Gastrocnemius medialis (tissue), 4 donors: ENCODE results near the gene CDC42BPG. TPM values are rescaled to one million over a fixed set of nuclear protein-coding genes. Genes with fewer than 3 reads are reported as not detected.

Experiments
- ATAC-seq, 2 donors: fragments of 150-250 bp; one replicate each; pipeline ENCODE4 v1.9.1; 2016
- DNase-seq, 2 donors: peaks; one replicate each; pipeline ENCODE4 v3.0.0-alpha.2; 2019
- H3K27ac ChIP-seq, 4 donors: fragments of 200-600 bp; sonication (generic); 1 replicate in 1 of 4; 2 replicates in 3 of 4; pipeline ENCODE4 v1.5.1; 2016 to 2018; ENCODE audit warnings: mild to moderate bottlenecking in 2 of 4, moderate library complexity in 1 of 4
- H3K27me3 ChIP-seq, 3 donors: fragments of 200-600 bp; sonication (generic) in 2 of 3; 1 replicate in 1 of 3; 2 replicates in 2 of 3; pipeline versions ENCODE4 v1.5.1 to v1.6.0; 2016 to 2019; ENCODE audit warnings: mild to moderate bottlenecking in 1 of 3, moderate library complexity in 1 of 3
- H3K36me3 ChIP-seq, 2 donors: fragments of 200-600 bp; sonication (generic) in 1 of 2; one replicate each; pipeline ENCODE4 v1.5.1; 2017 to 2018
- H3K4me1 ChIP-seq, 2 donors: fragments of 200-600 bp; sonication (generic) in 1 of 2; one replicate each; pipeline ENCODE4 v1.5.1; 2016 to 2017; ENCODE audit warnings: mild to moderate bottlenecking in 2 of 2
- H3K4me3 ChIP-seq, 4 donors: fragments of 200-600 bp; sonication (generic) in 3 of 4; 1 replicate in 1 of 4; 2 replicates in 3 of 4; pipeline ENCODE4 v1.5.1; 2016 to 2019; ENCODE audit warnings: mild to moderate bottlenecking in 2 of 4
- H3K9me3 ChIP-seq, 3 donors: fragments of 200-600 bp; sonication (generic) in 2 of 3; 1 replicate in 1 of 3; 2 replicates in 2 of 3; pipeline ENCODE4 v1.5.1; 2016 to 2019
- POLR2A ChIP-seq, 2 donors: fragments of 450-650 bp; IDR thresholded peaks; one replicate each; pipeline ENCODE4 v1.6.1; 2017; ENCODE audit warnings: antibody characterized with exemption in 2 of 2, mild to moderate bottlenecking in 2 of 2, moderate library complexity in 2 of 2
- in situ Hi-C, 4 donors: fragments of 200-750 bp; cut with MboI; loops; one replicate each; pipeline versions ENCODE4 v1.15.0 to v1.8.0; 2017; ENCODE audit warnings: low sequenced_read_pairs in 4 of 4
- intact Hi-C: fragments of 100-400 bp; cut with DNase I; formaldehyde crosslinking; loops from one replicate; pipeline ENCODE4 v1.15.1; 2023; ENCODE audit warnings: low total_unique reads
- total RNA-seq, 4 donors: library from RNA; depleted of rRNA; stranded (reverse); fragments of >200 nt; gene quantifications; one replicate each; pipeline versions ENCODE4 v1.1.0 to v1.2.3, GENCODE V29; 2016
- TF ChIP-seq, protein P1 (sequence below), 5 experiments: fragments of 450-650 bp in 3 of 5; fragments of 200-600 bp in 2 of 5; sonication (generic) in 2 of 5; IDR thresholded peaks in 4 of 5; conservative IDR thresholded peaks in 1 of 5; 1 replicate in 4 of 5; 2 replicates in 1 of 5; pipeline ENCODE4 v1.5.1; 2016 to 2019; ENCODE audit warnings: antibody characterized with exemption in 5 of 5, mild to moderate bottlenecking in 3 of 5, moderate library complexity in 3 of 5

CDC42BPG gene
- total RNA-seq, 4 donors from 2014 or later = 0.15 to 0.19 TPM; not detected in 2

DNA sequence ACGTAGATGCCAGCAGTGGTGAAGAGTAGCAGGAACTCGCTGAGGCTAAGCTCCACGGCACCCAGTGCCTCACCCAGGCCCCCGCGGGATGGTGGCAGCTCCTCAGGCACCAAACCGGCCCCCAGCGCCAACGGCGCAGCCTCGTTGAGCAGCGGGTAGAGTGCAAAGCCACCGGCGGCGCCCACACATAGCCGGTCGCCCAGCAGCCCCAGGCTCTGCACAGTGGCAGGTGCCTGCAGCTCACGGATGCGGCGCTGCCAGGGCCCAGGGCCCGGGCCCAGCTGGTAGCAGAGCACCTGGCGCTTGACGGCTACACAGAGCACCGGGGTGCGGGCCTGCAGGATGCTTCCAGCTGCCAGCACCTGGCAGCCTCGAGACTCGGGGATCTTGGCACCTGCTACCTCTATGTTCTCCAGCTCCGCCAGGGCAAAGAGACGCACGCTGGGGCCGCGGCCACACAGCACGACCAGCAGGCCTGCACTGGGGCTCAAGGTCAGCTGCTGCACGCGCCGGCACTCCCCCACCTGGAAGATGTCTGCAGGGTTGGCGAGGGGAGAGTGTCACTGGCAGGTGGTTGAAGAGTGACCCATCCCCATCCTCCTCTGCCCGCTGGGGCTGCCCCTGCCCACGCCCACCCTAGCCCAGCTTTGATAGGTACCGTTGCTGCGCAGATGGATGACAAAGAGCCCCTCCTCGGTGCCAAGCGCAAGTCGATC, 14.8 kb downstream of the CDC42BPG start:
- Histone ChIP-seq H3K9me3 (no peaks in the 10 kb centered on the region), H3K27ac (no peak overlapping the region), H3K4me3 (no peak overlapping the region), H3K27me3 (no peaks in the 10 kb centered on the region), H3K4me1 (no peaks in the 10 kb centered on the region), H3K36me3 (no peaks in the 10 kb centered on the region)
- in situ Hi-C loops = no loop called here
- ATAC-seq = no peak
- no peak for DNase-seq
- no peak for TF ChIP-seq POLR2A (IDR thresholded peaks at IDR 0.05)
- TF ChIP-seq, protein P1, sequence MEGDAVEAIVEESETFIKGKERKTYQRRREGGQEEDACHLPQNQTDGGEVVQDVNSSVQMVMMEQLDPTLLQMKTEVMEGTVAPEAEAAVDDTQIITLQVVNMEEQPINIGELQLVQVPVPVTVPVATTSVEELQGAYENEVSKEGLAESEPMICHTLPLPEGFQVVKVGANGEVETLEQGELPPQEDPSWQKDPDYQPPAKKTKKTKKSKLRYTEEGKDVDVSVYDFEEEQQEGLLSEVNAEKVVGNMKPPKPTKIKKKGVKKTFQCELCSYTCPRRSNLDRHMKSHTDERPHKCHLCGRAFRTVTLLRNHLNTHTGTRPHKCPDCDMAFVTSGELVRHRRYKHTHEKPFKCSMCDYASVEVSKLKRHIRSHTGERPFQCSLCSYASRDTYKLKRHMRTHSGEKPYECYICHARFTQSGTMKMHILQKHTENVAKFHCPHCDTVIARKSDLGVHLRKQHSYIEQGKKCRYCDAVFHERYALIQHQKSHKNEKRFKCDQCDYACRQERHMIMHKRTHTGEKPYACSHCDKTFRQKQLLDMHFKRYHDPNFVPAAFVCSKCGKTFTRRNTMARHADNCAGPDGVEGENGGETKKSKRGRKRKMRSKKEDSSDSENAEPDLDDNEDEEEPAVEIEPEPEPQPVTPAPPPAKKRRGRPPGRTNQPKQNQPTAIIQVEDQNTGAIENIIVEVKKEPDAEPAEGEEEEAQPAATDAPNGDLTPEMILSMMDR (IDR thresholded peaks at IDR 0.05 in 4 of 5, conservative IDR thresholded peaks at IDR 0.05 in 1 of 5) = no peak
- intact Hi-C loops = no loop called here

DNA sequence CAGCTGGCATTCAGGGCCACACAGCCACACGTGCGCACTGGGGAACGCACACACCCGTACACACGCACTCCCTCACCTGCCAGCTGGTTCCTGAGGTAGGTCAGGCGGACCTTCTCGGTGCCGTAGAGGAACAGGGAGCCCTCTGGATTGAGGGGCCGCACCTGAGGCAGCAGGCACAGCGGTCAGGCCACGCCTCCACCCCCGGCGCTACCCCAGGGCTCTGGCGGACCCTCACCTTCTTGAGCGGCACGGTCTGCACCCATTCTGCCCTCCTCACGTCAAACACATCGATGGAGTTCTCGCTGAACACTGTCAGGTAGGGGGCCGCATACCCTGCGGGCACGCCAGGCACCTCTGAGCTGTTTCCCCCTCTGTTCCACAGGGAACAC, 17.0 kb downstream of the CDC42BPG start:
- intact Hi-C loops (no loop called here), in situ Hi-C loops (no loop called here)
- no peak overlapping the region for H3K4me3 ChIP-seq

DNA sequence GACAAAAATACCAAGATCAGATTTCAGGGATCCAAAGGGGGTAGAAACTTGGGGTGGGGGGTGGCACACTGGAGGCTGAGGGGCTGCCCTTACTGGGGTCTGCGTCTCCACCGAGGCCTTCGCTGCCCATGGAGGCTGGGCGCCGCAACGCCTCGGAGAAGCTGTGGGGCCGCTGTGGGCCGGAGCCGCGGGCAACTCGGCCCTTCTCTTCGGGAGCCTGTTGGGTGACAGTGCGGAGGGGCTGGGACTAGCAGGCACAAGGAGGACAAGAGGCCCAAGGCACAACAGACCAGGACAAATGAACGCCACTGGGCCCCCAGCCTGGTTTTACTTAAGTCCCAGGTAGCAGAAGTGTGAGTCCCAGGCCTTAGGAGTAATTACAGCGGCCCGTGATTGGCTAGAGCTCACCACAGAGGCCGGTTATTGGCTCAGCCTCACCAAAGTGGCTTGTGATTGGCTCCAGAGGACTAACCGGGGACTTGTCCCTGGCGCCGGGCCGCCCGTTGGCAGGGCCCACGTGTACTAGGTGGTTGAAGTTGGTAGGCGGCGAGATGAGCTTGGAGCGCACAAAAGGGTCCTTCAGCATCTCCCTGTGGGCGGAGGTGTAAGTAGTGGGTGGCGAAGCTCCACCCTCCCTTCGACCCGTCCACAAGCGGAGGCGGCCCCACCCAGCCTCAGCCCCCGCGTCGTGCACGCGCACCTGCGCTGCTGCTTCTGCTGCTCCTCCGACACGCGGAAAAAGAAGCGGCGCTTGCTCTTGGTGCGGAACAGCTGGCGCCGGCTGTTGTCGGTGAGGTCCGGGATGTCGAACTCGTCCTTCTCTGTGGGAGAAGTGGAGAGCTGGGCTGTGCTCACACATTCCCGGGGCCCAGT, 17.6 kb downstream of the CDC42BPG start:
- no peaks in the 10 kb centered on the region for H3K36me3 ChIP-seq
- TF ChIP-seq, protein P1 (IDR thresholded peaks at IDR 0.05 in 4 of 5, conservative IDR thresholded peaks at IDR 0.05 in 1 of 5) = no peak
- TF ChIP-seq POLR2A (IDR thresholded peaks at IDR 0.05) = no peak
- ATAC-seq (peak in 1 of 2 donors; percentile 24), DNase-seq (no peak)
- H3K27ac ChIP-seq = no peak overlapping the region
- in situ Hi-C loops (no loop called here), intact Hi-C loops (no loop called here)
- H3K9me3 ChIP-seq = no peaks in the 10 kb centered on the region
- H3K4me1 ChIP-seq = no peaks in the 10 kb centered on the region
- H3K4me3 ChIP-seq = no peak overlapping the region
- no peaks in the 10 kb centered on the region for H3K27me3 ChIP-seq

More for the DNA sequence above, 17.0 kb downstream of the CDC42BPG start:
- H3K4me1 ChIP-seq = no peaks in the 10 kb centered on the region
- H3K36me3 ChIP-seq = no peaks in the 10 kb centered on the region
- no peak for ATAC-seq
- no peaks in the 10 kb centered on the region for H3K9me3 ChIP-seq
- no peak for DNase-seq
- no peak overlapping the region for H3K27ac ChIP-seq
- no peak for TF ChIP-seq POLR2A (IDR thresholded peaks at IDR 0.05)
- TF ChIP-seq, protein P1 (IDR thresholded peaks at IDR 0.05 in 4 of 5, conservative IDR thresholded peaks at IDR 0.05 in 1 of 5) = no peak
- no peaks in the 10 kb centered on the region for H3K27me3 ChIP-seq

DNA sequence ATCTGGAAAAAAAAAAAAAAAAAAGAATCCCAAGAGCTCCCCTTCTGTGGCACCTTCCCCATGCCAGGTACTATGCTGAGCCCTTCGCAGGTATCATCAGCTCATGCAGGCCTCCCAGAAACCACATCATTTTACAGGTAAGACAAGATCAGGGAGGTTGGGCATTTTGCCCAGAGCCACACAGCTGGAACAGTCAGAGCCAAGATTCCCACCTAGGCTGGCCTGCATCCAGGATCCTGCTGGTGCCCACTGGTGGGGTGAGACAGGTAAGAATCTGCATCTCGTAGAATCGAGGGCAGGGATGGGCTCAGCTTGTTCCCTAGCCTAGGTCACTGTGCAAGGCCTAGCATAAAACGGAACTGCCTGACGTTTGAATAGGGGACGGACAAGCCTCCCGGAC, 18.4 kb downstream of the CDC42BPG start:
- ATAC-seq (no peak), DNase-seq (no peak)
- Histone ChIP-seq H3K36me3 (no peaks in the 10 kb centered on the region), H3K4me3 (no peak overlapping the region), H3K27ac (no peak overlapping the region), H3K9me3 (no peaks in the 10 kb centered on the region), H3K27me3 (no peaks in the 10 kb centered on the region), H3K4me1 (no peaks in the 10 kb centered on the region)
- intact Hi-C loops (no loop called here), in situ Hi-C loops (no loop called here)
- TF ChIP-seq, protein P1 (IDR thresholded peaks at IDR 0.05 in 4 of 5, conservative IDR thresholded peaks at IDR 0.05 in 1 of 5) = no peak
- no peak for TF ChIP-seq POLR2A (IDR thresholded peaks at IDR 0.05)
